Measurements from ENCODE around the gene AAR2. TPM values are rescaled to one million over a fixed set of nuclear protein-coding genes. Genes with fewer than 3 reads are reported as not detected.

Gene AAR2
- total RNA-seq, 1 experiment from 2014 or later, result 60.0 TPM

GRCh38 chr20:36269507-36269906 is 33.2 kb downstream of the AAR2 start:
- H3K4me1 Mint-ChIP-seq (ENCODE audit: low read depth, unreplicated experiment), result no peaks in the 10 kb centered on the region
- H3K4me1 ChIP-seq, result no peaks in the 10 kb centered on the region
- no peak overlapping the region for H3K4me3 Mint-ChIP-seq (ENCODE audit: unreplicated experiment)
- no peak for DNase-seq
- H3K27ac Mint-ChIP-seq (ENCODE audit: unreplicated experiment), result no peak overlapping the region
- H3K36me3 Mint-ChIP-seq (ENCODE audit: insufficient read depth, unreplicated experiment), result no peaks in the 10 kb centered on the region
- intact Hi-C loops (cut with micrococcal nuclease; ENCODE audit: unreplicated experiment), result no loop called here
- no peaks in the 10 kb centered on the region; the same call in 1 of the 2 replicates for H3K27me3 ChIP-seq (replicated peaks; ENCODE audit: control insufficient read depth, insufficient read depth, low read length)
- H3K9me3 ChIP-seq, result no peaks in the 10 kb centered on the region
- H3K4me3 ChIP-seq (ENCODE audit: low read depth, low read length), result no peak overlapping the region
- ChIA-PET CTCF (interaction anchor here (1.1 to 2.5 kb wide), 3 partner anchors 32 to 170 kb away, joined by 3 to 10 read pairs (median 8); no protein-coding TSS in a partner anchor), POLR2A (no interaction called here)
- TF ChIP-seq CTCF (IDR thresholded peaks at IDR 0.05; ENCODE audit: insufficient read depth in 1 of 2, low read depth in 1 of 2, low read length in 1 of 2, severe bottlenecking in 1 of 2, unreplicated experiment in 1 of 2), result no peak
- H3K36me3 ChIP-seq (ENCODE audit: control insufficient read depth, insufficient read depth, low read length), result no peaks in the 10 kb centered on the region
- H3K27me3 Mint-ChIP-seq (ENCODE audit: insufficient read depth, unreplicated experiment), result no peaks in the 10 kb centered on the region
- no TSS peak for BruUV-seq (replicated peaks)
- no peaks in the 10 kb centered on the region for H3K9me3 Mint-ChIP-seq (ENCODE audit: unreplicated experiment)

GRCh38 chr20:36270744-36271638 is 34.7 kb downstream of the AAR2 start:
- intact Hi-C loops (cut with micrococcal nuclease; ENCODE audit: unreplicated experiment), result loop anchor here (5.0 kb wide), 1 partner anchor 126 kb away; no protein-coding TSS in a partner anchor
- POLR2A ChIA-PET, result interaction anchor here (0.6 kb wide), 1 partner anchor 153 kb away, joined by 5 read pairs; no protein-coding TSS in a partner anchor

More at GRCh38 chr20:36270744-36271638, 34.7 kb downstream of the AAR2 start:
- Mint-ChIP-seq H3K9me3 (ENCODE audit: unreplicated experiment) (no peaks in the 10 kb centered on the region), H3K27ac (ENCODE audit: unreplicated experiment) (no peak overlapping the region), H3K36me3 (ENCODE audit: insufficient read depth, unreplicated experiment) (no peaks in the 10 kb centered on the region), H3K4me3 (ENCODE audit: unreplicated experiment) (no peak overlapping the region), H3K27me3 (ENCODE audit: insufficient read depth, unreplicated experiment) (peaks cover 4% of the 10 kb centered on the region), H3K4me1 (ENCODE audit: low read depth, unreplicated experiment) (no peaks in the 10 kb centered on the region)
- Histone ChIP-seq H3K4me3 (ENCODE audit: low read depth, low read length) (no peak overlapping the region), H3K4me1 (no peaks in the 10 kb centered on the region), H3K27me3 (replicated peaks; ENCODE audit: control insufficient read depth, insufficient read depth, low read length) (no peaks in the 10 kb centered on the region; the same call in 1 of the 2 replicates), H3K36me3 (ENCODE audit: control insufficient read depth, insufficient read depth, low read length) (no peaks in the 10 kb centered on the region), H3K9me3 (no peaks in the 10 kb centered on the region)
- CTCF ChIA-PET, result interaction anchor here (0.6 to 4.7 kb wide), 7 partner anchors 9 to 1009 kb away, joined by 3 to 59 read pairs (median 4); no protein-coding TSS in a partner anchor
- no peak for DNase-seq
- BruUV-seq (replicated peaks), result no TSS peak
- TF ChIP-seq CTCF (IDR thresholded peaks at IDR 0.05; ENCODE audit: insufficient read depth in 1 of 2, low read depth in 1 of 2, low read length in 1 of 2, severe bottlenecking in 1 of 2, unreplicated experiment in 1 of 2), result no peak
